ENCODE results near the gene OR5K4.

- no peak for TF ChIP-seq CTCF (IDR thresholded peaks at IDR 0.05)
- TF ChIP-seq POLR2A (IDR thresholded peaks at IDR 0.05), result no peak
These were observed 5.6 kb downstream of the OR5K4 start for GRCh38 chr3:98359250-98359649.

Data from Peyer's patch (tissue), 4 donors.